ENCODE results near the gene CFAP74.

DNA sequence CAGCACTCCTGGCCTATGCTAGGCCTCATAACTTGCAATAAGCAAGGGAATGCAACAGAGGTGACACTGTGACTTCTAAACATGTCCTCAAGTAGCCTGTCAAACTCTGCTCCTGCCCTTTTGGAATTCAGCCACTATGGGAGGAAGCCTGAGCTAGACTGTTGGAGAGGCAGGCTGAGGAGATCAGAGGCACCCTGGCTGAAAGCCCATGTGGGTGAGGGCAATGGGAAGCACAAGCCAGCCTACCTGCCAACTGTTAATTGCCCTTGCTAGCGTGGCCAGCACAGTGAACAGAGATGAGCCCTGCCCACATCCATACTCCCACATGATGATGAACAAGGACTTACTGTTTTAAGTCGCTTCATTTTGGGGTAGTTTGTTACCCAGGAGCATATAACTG lies 130.4 kb downstream of the CFAP74 start:
- TF ChIP-seq CTCF (IDR thresholded peaks at IDR 0.05), result no peak
- no peak for TF ChIP-seq POLR2A (IDR thresholded peaks at IDR 0.05)

All from testis (tissue), 2 donors.